PC-9 (cell line): Measurements from ENCODE around the gene CNTN1.

Experiments
- CTCF ChIP-seq: fragments of 200-600 bp; sonication (generic); conservative IDR thresholded peaks from 2 replicates; pipeline ENCODE4 v1.6.1; 2017; ENCODE audit warnings: mixed run types, antibody characterized with exemption, mild to moderate bottlenecking, moderate library complexity
- EZH2 ChIP-seq: fragments of 200-600 bp; sonication (generic); IDR thresholded peaks from 2 replicates; pipeline ENCODE4 v1.8.0; 2017; ENCODE audit warnings: antibody characterized with exemption, low read depth

GRCh38 chr12:40827683-40828592, 135.7 kb downstream of the CNTN1 start:
- TF ChIP-seq CTCF (no peak), EZH2 (no peak)
